ENCODE measurements around the gene SH2D5.

GRCh38 chr1:20680269-20680668 is 52.2 kb downstream of the SH2D5 start:
- TF ChIP-seq RAD21 (IDR thresholded peaks at IDR 0.05; ENCODE audit: low read depth) (no peak), EP300 (IDR thresholded peaks at IDR 0.05; ENCODE audit: borderline replicate concordance) (no peak)

Data from Ishikawa (cell line).